IPS-20b (cell line): ENCODE data around the gene USP4.

Source experiments
- H3K27ac ChIP-seq: one replicate; pipeline ENCODE4 v1.5.1; 2013; ENCODE audit warnings: low read length
- H3K27me3 ChIP-seq: 2 replicates; pipeline ENCODE4 v1.6.1; 2013; ENCODE audit warnings: mild to moderate bottlenecking, low read length, inconsistent platforms; ENCODE audit not compliant: insufficient read depth
- H3K36me3 ChIP-seq: 2 replicates; pipeline ENCODE4 v1.6.1; 2013; ENCODE audit warnings: low read depth, mild to moderate bottlenecking, inconsistent platforms, low read length, moderate library complexity; ENCODE audit not compliant: insufficient read depth
- H3K4me1 ChIP-seq: 2 replicates; pipeline ENCODE4 v1.6.1; 2013; ENCODE audit warnings: mild to moderate bottlenecking, control low read depth, inconsistent platforms, low read length, moderate library complexity; ENCODE audit not compliant: insufficient read depth
- H3K4me3 ChIP-seq: 2 replicates; pipeline ENCODE4 v1.5.1; 2013; ENCODE audit warnings: mild to moderate bottlenecking, low read length, inconsistent platforms
- H3K9ac ChIP-seq: 2 replicates; pipeline ENCODE4 v1.6.1; 2013; ENCODE audit warnings: low read depth, mild to moderate bottlenecking, inconsistent platforms, low read length, moderate library complexity
- H3K9me3 ChIP-seq: 2 replicates; pipeline ENCODE4 v1.6.1; 2013; ENCODE audit warnings: mild to moderate bottlenecking, low read depth, low read length, inconsistent platforms; ENCODE audit not compliant: insufficient read depth

The USP4 gene

DNA sequence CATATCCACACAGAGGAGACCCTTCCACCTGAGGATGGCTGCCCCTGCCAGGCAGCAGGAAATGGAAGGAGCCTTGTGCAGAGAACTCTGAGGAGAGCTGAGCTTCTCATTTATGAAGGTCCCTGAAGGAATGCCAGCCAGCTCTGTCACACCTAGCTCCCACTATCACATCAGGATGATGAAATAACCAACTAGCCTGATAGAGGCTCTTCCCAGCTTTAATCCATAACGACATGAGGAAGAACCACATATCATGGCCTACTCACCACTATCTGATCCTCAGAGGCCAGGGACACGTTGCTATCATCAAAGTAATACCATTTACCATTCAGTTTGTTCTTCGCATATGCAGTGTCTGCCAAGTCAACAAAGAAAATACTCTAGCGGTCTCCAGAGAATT lies 61.3 kb downstream of the USP4 start:
- H3K36me3 ChIP-seq = peaks cover 37% of the 10 kb centered on the region

DNA sequence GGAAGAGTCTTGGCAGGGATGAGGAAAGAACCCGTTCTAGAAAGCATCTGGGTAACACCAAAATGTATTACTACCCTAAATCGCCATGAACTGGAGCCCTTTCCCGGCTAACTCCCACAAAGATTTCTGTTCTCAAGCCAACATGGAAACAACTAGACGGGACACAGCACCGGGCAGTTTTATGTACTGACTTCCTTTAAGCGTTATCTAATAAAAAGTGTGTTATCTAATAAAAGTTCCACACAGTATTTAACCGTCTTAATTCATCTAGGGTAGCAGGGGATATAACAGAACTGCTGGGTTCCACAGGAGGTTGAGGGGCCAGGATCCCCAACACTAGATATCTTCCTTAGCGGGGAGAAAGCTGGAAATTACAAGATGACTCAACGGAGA lies 62.5 kb downstream of the USP4 start:
- H3K9me3 ChIP-seq = no peaks in the 10 kb centered on the region
- no peak overlapping the region; the same call in 1 of the 2 replicates for H3K9ac ChIP-seq
- peak overlapping the region; percentile 40; the same call in 1 of the 2 replicates for H3K4me3 ChIP-seq
- H3K4me1 ChIP-seq = no peaks in the 10 kb centered on the region
- peaks cover 32% of the 10 kb centered on the region for H3K36me3 ChIP-seq
- no peaks in the 10 kb centered on the region for H3K27me3 ChIP-seq
- H3K27ac ChIP-seq = no peak overlapping the region

More for the DNA sequence above, 61.3 kb downstream of the USP4 start:
- no peaks in the 10 kb centered on the region for H3K27me3 ChIP-seq
- no peaks in the 10 kb centered on the region for H3K4me1 ChIP-seq
- H3K4me3 ChIP-seq = no peak overlapping the region
- H3K27ac ChIP-seq = no peak overlapping the region
- H3K9me3 ChIP-seq = no peaks in the 10 kb centered on the region
- H3K9ac ChIP-seq = no peak overlapping the region

DNA sequence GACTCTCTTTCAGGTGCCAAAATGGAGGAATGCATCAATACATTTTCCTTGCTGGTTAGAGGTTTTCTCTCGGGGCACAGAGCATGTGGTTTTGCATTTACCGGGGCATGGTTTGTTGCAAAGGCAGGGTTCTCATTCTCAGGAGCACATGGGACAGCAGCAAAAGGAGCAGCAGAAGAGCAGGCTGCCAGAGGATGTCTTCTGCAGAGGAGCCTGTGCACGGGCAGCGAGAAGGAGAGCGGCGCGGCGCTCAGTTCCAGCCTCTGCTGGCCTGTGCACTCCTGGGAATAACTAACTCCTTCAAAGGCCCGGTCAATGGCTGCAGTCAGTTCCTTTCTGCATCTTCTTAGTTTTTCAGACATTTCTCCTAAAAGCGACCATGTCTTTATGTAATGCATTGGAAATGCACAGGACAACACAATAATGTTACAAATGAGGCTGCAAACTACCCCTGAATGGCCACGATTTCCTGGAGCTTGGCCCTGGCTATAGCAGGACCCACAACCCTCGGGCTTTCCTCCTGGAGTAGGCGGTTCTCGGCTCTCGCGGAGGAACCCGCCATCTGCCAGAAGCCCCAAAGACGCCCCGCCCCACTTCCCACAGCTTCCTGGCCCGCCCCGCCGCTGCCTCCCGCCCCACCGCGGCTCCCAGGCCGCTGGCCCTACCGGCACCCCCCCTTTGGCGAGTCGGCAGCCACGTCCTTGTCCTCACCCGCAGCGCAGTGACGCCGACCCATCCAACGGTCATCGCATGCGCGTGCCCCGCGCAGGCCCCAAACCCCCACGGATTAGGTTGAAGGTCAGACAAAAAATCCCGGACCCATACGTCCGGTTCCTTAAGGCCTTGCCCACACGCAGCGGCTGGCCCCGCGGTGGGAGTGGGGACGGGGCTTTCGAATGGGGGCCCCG lies 63.1 kb downstream of the USP4 start, which contains the start of gene C3orf62:
Gene C3orf62 (minus strand): TSS at position 758 of the 908 bp plus-strand sequence. CDS start 360 bp downstream, at position 398.
- Histone ChIP-seq H3K27me3 (no peaks in the 10 kb centered on the region), H3K36me3 (peaks cover 32% of the 10 kb centered on the region), H3K9me3 (no peaks in the 10 kb centered on the region), H3K27ac (no peak within 1 kb of the TSS), H3K4me1 (no peaks in the 10 kb centered on the region), H3K4me3 (peak within 1 kb of the TSS; percentile 40; the same call in 1 of the 2 replicates), H3K9ac (peak within 1 kb of the TSS; percentile 10; the same call in 1 of the 2 replicates)

DNA sequence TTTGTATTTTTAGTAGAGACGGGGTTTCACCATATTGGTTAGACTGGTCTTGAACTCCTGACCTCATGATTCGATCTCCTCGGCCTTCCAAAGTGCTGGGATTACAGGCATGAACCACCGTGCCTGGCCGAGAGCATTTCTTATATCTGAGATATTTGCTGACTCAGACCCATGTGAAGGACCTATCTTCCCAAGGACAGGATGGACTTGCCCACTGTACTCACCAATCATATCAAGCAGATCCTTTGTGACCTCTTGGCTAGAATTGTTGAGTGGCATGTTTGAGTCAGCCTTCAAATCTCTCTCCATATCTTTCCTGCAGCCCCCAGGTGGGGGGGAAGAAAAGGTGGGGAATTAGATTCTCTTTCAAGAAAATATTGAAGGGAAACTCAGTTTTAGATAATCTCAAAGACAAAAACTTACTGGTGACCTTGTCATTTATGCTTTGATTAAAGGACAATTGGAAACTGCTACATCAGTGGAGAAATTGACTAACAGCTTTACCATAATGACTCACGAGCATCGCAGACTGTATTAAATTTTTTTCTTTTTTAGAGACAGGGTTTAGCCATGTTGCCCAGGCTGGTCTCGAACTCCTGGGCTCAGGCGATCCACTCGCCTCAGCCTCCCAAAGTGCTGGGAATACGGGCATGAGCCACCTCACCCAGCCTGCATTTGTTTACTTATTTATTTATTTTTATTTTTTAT lies 65.9 kb downstream of the USP4 start:
- H3K4me1 ChIP-seq = no peaks in the 10 kb centered on the region
- no peak overlapping the region for H3K4me3 ChIP-seq
- no peak overlapping the region for H3K9ac ChIP-seq
- no peak overlapping the region for H3K27ac ChIP-seq
- H3K36me3 ChIP-seq = peaks cover 24% of the 10 kb centered on the region
- H3K27me3 ChIP-seq = no peaks in the 10 kb centered on the region
- no peaks in the 10 kb centered on the region for H3K9me3 ChIP-seq

DNA sequence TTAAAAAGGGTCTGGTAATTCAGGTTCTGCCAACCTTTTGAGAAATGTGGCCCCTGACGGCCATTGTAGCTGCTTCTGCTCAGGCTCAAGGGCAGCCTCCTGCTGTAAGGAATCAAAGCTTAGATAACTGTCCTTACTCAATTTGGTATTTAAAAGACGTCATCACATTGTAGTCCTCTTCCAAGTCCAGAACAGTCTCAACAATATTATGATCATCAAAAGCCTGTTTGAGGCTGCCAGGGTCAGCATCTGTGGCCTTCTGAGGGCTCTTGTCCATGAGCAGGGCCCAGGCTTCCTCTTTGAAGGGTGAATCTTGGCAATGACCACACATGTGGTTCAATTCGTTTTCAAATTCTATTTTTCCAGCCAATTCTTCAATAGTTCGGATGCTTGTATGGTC lies 68.8 kb downstream of the USP4 start:
- Histone ChIP-seq H3K9me3 (no peaks in the 10 kb centered on the region), H3K4me3 (no peak overlapping the region), H3K27ac (no peak overlapping the region), H3K4me1 (no peaks in the 10 kb centered on the region), H3K36me3 (peaks cover 8% of the 10 kb centered on the region), H3K9ac (no peak overlapping the region), H3K27me3 (no peaks in the 10 kb centered on the region)

DNA sequence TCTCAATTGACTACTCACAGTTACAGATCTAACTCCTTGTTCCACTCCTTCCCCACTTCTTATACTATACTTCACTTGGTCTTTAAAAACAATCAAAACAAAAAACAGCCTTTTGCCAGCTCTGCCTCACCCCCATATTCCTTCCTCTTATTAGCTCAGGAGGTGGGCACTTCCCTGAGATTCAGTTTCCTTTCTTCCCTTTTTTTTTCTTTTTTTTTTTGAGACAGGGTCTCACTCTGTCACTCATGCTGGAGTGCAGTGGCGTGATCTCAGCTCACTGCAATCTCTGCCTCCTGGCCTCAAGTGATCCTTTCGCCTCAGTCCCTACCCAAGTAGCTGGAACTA lies 69.7 kb downstream of the USP4 start:
- Histone ChIP-seq H3K27me3 (no peaks in the 10 kb centered on the region), H3K27ac (no peak overlapping the region), H3K4me3 (no peak overlapping the region), H3K4me1 (no peaks in the 10 kb centered on the region), H3K9ac (no peak overlapping the region), H3K9me3 (no peaks in the 10 kb centered on the region), H3K36me3 (peaks cover 8% of the 10 kb centered on the region)

DNA sequence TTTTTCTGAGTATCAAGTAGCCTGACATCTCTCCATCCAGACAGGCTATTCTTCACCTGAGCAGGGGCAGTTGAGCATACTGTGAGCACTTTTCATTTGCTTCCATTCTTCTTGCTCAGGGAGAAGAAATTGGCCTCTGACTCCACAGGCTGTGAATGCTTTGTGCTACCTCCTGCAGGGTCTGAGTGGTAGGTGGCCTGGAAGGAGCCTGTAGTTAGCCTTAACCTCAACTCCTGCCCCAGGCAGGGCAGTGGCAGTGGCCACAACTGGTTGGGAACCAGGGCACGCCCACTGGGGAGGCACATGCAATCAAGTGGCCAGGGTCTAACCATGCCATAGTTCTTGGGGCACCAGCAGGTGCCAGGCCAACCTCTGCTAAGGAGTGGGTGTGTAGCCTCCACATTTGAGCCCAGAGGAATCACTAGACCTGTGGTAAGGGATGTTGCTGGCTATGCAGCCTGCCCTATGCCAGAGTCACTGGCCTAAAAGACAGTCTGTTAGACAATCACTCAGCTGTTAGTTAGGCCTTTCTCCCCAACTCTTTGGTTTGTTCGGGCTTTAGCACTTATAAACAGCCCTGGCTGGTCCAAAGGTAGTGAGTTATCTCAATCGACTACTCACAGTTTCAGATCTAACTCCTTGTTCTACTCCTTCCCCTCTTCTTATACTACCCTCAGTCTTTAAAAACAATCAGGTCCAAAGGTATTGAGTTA lies 70.3 kb downstream of the USP4 start:
- Histone ChIP-seq H3K4me3 (no peak overlapping the region), H3K4me1 (no peaks in the 10 kb centered on the region), H3K36me3 (peaks cover 8% of the 10 kb centered on the region), H3K27ac (no peak overlapping the region), H3K27me3 (no peaks in the 10 kb centered on the region), H3K9ac (no peak overlapping the region), H3K9me3 (no peaks in the 10 kb centered on the region)

DNA sequence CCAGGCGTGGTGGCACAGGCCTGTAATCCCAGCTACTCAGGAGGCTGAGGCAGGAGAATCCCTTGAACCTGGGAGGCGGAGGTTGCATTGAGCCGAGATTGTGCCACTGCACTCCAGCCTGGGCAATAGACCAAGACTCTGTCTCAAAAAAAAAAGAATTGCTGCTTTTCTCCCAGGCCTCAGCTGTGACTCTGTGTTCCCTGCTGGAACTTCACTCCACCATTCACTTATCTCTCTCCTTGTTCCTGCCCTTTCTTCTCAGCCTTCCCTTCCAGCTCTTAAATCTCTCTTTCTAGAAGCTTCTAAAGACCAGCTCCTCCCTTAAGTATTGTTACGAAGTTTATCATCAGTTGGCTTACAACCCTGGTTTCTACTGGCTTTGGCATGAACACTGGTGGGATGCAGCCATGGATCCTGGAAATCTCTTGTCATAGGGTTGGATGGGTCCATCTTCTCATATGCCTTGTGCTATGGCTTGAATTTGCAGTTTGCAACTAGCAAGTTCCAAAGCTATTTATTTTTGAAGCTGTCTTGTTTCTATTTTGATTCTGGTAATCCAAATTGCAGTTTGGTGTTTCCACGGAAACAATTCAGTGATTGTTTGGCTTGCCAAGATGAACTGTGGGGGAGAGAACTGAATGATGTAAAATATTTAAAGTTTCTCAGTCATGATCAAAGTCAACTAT lies 73.3 kb downstream of the USP4 start:
- Histone ChIP-seq H3K9me3 (no peaks in the 10 kb centered on the region), H3K9ac (no peak overlapping the region), H3K4me1 (no peaks in the 10 kb centered on the region), H3K4me3 (no peak overlapping the region), H3K27me3 (no peaks in the 10 kb centered on the region), H3K36me3 (peaks cover 8% of the 10 kb centered on the region), H3K27ac (no peak overlapping the region)

DNA sequence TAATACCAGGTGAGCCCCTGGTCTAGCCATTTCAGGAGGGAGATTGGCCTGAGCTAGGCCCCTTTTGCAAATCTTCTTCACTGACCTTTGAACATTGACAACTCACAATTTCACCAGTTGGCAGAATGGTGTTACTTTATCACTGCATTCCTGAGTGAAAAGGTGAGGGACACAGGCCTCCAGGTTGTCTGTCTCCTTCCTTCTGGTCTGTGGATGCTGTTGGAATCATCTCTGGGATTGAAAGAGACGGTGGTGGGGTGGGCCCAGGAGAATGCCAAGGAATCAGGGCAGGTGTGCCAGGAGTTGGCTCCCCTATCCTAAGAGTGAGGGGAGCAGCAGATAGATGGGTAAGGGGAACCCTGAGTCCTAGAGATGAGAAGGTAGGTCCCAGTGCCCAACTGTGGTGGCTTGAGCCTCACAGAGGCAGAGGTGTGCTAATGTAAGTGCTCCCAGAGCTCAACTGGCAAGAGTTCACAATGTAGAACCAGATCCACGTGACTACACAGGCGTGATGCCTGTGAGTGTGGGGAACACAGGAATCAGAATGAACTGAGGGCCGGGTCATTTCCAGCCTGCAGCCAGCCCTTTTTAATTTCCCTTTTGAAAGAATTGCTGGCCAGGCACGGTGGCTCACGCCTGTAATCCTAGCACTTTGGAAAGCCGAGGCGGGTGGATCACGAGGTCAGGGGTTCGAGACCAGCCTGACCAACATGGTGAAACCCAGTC lies 74.0 kb downstream of the USP4 start:
- Histone ChIP-seq H3K36me3 (peaks cover 5% of the 10 kb centered on the region), H3K27me3 (no peaks in the 10 kb centered on the region), H3K9me3 (no peaks in the 10 kb centered on the region), H3K4me1 (no peaks in the 10 kb centered on the region), H3K27ac (no peak overlapping the region), H3K9ac (no peak overlapping the region), H3K4me3 (no peak overlapping the region)

DNA sequence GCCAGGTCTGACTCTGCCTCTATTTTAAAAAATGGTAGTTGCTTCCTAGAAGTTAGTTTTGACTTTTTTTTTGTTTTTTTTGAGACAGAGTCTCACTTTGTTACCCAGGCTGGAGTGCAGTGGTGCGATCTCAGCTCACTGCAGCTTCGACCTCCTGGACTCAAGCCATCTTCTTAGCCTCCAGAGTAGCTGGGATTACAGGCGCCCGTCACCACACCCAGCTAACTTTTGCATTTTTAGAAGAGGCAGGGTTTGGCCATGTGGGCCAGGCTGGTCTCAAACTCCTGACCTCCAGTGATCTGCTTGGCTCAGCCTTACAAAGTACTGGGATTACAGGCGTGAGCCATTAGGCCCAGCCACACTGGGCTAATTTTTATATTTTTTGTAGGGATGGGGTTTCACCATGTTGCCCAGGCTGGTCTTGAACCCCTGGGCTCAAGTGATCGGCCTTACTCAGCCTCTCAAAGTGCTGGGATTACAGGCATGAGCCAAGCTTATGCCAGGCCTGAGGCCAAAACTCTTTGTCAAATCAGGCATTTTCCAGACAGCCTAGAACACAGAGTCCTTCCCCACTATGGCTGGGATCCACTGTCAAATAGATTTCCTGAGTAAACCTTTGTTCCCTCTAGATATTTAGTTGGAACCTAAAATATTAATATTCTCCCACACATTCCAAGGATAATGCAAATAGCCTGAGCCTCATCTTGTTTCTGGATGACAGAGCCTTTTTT lies 76.5 kb downstream of the USP4 start:
- no peak overlapping the region for H3K27ac ChIP-seq
- H3K9me3 ChIP-seq = no peaks in the 10 kb centered on the region

More for the DNA sequence above, 76.5 kb downstream of the USP4 start:
- Histone ChIP-seq H3K4me1 (no peaks in the 10 kb centered on the region), H3K27me3 (no peaks in the 10 kb centered on the region), H3K9ac (no peak overlapping the region), H3K36me3 (no peaks in the 10 kb centered on the region), H3K4me3 (no peak overlapping the region)
